ENCODE data around the gene ARL6IP1.
A peak's percentile ranks its signal among the peaks of the same experiment; 100 is the strongest.

The ARL6IP1 gene

DNA sequence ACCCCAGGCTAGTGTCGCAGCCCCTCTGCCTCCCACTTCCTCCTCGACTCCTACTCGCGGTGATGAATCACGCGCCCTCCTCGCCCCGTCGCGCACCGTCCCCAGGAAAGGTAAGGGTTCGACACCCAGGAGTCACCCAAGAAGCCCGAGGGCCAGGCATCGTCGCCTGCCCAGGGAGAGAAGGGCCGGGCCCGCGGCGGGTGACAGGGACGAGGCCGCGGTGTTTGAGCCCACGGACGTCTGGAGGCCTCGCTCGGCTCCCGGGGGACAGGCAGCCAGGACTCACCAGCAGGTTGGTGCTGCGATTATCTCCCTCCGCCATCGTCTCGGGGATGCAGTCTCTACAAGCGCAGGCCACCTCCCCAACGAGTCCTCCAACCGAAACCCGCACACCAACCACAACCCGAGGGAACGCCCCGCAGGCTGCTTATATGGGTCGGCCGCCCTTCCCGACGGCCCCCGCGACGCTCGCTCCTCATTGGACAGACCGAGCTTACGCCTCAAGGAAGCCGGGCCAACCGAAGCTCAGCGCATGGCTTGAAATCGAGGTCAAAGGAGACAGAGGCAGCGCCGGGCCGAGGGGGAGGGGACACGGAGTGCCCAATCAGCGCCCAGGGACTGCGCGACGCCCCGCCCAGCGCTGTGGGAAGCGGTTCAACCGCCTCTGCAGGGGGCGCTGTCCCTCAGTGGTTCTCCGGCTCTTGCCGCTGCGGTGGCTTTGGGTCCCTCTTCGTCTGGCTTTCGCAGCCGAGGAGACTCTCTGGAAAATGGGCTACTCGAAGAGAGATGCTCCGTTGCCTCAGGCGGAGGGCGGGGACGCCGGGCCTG, at the start of gene ARL6IP1:
ARL6IP1 (minus strand) TSS at position 405 of the 828 bp plus-strand sequence; CDS start at position 322, 83 bp downstream.
- DNase-seq (ENCODE audit: low spot score), result peak; percentile 99

DNA sequence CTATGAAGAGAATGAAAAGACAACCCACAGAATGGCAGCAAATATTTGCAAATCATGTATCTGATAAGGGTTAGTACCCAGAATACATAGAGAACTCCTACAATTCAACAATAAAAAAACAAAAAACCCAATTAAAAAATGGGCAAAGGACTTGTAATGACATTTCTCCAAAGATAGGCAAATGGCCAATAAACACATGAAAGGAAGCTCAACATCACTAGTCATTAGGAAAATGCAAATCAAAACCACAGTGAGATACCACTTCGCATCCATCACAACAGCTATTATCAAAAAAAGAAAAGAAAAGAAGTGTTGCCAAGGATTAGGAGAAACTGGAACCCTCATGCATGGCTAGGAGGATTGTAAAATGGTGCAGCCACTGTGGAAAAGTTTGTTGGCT, 45.1 kb upstream of the ARL6IP1 start:
- no peak for DNase-seq (ENCODE audit: low spot score)

DNA sequence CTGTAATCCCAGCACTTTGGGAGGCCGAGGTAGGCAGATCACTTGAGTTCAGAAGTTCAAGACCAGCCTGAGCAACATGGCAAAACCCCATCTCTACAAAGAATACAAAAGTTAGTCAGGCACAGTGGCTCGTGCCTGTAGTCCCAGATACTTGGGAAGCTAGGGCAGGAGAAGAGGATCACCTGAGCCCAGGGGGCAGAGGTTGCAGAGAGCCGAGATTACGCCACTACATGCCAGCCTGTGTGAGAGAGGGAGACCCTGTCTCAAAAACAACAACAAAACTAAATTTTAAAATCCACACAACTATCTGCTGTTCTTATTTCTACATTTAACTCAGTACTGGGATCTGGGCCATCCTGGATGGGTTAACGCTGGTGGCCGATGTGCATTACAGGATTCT, 41.2 kb upstream of the ARL6IP1 start:
- no peak for DNase-seq (ENCODE audit: low spot score)

DNA sequence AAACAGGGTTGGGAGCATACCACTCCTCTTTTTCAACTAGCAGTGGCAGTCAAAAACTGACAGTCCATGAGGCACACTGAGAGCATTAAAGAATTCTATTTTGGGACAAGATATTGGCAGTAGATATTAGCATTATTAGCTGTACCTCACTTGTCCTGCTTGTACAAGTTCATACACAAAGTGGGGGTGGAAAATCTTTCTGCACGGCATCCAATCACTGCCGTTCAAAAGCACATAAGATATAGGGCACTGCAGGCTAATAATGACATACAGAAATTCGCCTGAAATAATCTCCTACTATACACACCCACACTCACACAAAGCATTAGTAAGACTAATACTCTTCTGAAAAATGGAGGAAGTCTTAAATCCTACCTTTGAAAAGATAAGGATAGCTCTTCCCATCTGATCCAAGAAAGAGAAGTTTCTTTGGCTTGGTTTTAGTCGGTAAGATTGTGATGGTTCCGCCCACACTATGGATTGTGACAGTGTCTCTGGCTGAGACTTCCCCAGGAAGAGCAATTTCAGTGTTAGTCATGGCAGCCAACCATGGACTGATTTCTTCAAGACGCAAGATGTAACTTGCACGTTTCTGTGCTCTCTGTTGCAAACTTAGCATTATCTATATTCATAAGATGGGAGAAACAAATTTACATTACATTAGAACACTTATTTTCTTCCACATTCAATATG, 40.6 kb upstream of the ARL6IP1 start:
- DNase-seq (ENCODE audit: low spot score), result no peak

DNA sequence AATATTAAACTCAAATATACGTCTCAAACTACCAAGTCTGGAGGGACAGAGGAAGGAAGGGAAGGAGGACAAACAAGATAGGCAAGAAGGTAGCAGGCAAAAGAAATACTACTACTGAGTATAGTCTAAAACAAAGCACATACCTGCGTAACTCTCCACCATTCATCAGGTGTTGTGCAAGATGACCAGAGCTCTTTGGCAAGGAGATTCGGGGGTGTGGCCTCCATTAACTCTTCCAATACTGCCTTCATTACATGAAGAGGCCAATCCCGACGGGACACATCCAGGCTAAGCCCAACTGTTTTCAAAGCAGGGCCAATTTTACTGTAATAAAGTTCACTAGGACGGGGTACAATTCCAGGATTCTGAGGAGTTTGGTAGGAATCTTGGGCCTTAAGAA, 38.2 kb upstream of the ARL6IP1 start:
- no peak for DNase-seq (ENCODE audit: low spot score)

DNA sequence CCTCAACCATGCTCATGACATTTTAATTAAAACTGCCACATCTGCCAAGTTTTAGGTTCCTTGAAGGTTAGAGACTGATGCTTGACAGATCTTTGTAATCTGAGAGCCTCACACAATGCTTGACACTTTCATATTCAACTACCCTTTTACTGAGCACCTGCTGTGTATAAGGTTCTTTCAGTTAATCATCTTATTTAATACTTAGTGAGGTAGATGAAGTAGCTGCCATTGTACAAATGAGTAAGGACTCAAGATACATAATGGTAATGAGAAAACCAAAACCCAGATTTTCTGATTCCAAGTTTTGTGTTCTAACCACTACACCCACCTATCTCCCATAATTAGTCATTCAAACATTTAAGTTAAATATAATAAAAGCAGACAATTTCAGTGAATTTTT, 35.4 kb upstream of the ARL6IP1 start:
- DNase-seq (ENCODE audit: low spot score), result peak; percentile 8

DNA sequence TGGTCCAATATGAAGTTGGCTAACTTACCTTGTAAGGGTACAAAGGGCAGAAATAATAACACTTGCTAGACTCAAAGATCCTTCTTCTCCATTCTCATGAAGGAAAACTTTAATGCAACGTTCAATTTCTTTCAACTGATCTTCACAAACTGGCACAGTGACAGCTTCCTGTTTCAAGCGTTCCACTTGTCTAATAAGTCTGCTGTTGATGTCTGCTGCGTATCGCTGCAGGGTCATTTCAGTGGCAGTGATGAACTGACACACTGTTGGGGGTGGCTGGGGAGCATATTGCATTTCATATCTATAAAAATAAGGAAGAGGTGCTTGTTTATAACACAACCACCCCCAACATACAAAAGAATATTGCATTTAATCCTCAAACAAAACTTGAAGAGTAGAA, 33.5 kb upstream of the ARL6IP1 start:
- no peak for DNase-seq (ENCODE audit: low spot score)

DNA sequence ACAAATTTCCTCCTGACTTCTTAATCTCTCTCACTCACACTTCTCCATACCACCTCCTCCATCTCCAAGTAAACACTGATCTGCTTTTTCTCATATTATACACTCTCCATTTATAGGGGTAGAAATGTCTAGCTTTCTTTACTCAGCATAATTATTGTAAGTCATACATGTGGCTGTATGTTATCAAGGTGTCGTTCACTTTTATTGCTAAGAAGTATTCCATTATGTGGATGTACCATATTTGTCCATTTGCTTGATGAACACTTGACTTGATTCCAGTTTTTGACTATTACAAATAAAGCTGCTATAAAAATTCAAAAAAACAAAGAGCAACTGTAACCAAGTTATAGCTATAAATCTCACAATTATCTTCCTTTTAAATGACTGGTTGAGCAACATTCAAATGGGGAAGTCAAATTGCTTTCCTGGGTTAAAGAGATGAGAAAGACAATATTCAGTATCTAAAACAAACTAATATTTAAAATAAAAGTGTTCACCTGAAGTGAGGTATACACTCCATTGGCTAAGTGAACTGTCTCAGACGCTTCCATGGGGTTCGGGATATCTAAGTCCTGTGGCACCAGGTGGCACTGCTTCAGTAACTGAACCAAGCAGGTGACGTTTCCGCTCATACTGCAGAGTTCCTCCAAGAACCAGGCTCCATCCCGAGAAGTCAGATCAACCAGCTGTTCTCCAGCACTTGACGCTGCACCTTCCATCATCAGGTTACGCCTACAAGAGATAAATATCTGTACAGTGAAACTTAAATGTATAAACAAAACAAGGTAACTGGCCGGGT, 32.6 kb upstream of the ARL6IP1 start:
- DNase-seq (ENCODE audit: low spot score), result no peak

DNA sequence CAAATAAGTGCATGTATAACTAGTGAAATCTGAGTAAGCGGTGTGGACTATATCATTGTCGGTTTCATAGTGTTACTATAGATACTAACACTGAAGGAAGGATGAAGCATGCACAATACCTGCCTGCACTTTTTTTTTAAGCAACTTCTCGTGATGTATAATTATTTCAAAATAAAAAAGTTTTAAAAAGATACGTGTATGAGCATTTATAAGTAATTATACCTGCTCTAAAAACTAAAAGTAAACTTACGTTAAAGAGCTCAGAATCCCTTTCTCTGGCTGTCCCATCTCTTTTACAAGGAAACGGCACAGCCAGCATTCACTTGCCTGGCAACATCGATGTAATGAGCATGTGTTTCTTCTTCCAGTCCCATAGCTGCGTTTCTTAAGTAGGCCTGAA, 31.3 kb upstream of the ARL6IP1 start:
- DNase-seq (ENCODE audit: low spot score), result no peak

DNA sequence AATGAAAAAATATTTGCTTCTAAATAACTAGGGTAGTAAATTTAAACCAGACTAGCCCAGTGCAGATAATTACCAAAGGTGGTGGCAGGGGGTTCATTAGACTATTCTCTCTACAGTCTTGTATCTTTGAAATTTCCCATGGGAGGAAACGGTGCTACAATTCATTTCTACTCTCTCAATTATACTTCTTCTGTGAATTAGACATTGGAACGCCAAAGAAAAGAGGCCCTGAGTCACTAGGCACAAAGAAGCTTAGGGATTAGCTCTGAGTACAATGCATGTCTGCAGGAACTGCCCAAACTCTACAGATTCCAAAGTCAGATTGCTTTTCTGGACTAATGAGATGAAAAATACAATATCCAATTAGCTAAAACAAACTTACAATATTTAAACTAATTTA, 30.7 kb upstream of the ARL6IP1 start:
- DNase-seq (ENCODE audit: low spot score), result no peak

DNA sequence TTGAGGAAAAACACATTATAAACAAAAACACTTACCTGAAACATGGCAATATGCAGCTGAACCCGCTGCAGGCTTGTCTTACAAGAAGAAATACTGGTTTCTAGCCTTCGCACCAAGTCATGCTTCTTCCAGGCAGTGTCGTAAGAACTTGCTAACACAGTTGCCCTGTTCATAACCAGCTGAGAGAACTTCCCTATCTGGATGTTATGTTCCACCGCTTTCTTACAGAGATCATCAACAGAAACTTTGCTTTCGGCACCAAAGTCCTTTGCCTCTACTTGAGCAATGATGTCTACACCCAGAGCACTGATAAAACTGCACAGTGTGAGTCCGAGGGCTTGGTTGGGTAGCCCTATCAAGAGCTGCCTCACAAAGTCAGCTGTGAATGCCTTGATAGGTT, 27.9 kb upstream of the ARL6IP1 start:
- no peak for DNase-seq (ENCODE audit: low spot score)

DNA sequence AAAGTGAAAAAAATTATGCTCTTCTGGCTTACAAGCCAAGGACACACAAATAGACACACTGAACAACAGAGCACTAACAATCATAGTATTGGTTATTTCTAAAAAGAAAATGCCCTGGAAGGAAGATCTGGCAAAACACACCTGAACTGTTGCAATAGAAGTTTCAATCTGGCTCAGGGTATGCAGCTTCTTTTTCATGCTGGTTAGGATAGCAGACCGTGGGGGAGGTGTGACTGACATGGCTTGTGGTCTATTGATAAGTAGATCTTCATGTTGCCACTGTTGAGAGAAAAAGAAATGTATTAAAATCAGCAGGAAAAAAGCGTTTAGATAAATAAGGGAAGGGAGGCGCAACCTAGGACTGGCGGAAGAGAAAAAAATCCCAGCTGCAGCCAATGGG, 26.5 kb upstream of the ARL6IP1 start:
- no peak for DNase-seq (ENCODE audit: low spot score)

DNA sequence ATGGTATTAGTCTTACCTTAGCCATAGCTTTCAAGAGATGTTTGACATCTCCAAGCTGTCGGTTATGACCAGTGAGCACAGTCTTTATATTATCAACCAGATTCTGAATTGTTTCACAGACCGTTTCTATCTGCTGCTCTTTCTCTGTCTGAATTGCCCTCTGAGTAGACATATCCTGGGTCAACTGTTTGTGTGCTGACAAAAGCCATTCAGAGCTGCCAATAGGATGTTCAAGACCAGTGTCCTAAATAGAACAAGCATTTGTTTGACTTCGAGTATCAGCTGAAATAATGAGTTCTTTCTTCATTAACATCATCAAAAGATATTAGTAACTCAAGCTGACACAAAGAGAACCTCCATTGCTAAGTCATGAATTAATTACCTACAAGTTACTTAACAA, 14.9 kb upstream of the ARL6IP1 start:
- no peak for DNase-seq (ENCODE audit: low spot score)

DNA sequence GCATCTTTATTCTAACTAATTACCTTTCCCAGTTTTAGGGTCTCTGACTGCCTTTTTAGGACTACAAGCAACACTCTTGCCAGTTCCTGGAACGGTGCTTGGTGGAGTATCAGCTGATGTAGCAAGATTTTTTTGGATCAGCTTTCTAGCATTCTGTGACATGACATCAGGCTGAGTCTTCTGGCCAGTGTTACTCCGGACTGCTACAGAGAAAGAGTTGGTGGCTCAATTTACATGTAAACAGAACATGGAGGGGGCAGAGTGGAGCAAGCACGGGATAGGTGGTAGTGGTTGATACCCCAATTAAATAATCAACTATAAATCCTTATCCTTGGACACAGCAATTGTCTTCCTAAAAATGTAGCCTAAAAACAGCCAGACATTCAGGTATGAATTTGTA, 10.6 kb upstream of the ARL6IP1 start:
- no peak for DNase-seq (ENCODE audit: low spot score)

DNA sequence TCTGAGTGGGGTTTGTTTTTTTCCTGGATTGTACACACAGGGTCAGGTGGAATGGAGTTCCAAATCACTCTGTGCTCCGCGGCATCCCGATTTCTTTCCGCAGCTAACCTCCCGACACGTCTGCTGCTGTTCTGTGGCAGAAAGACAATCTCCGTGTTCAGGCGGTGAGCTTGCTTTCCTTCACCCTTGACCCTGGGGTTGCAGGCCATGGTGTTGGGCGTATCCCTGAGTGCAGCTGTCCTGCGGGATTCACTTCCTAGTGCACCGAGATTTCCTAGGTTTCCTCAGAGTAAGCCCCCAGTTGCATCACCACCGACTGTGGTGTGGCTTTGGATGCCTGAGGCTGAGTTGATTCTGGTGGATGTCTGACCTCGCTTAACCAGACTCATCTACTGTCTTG, 7.8 kb upstream of the ARL6IP1 start:
- no peak for DNase-seq (ENCODE audit: low spot score)

DNA sequence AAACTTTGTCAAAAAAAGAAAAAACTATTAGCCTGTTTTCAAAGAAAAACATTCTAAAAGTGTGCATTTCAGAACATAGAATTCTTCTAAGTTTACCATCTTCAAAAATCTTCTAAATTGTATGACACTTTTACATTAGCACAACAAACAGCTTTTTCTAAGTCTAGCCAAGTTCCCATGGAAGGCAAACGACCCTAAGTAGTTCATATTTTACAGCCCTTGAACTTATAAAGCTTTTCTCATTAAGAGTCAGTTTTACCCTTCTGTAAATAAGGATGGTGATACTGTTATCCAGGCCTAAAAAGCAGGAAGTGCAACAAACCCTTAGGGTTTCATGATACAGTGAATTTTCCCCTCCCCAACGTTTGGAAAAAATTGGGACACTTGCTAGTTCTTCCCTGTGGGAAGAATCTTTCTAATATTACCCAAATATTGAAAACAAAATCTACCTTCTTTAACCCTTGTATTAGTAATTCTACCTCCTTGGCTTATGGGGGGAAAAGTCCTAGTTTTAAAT, 4.0 kb upstream of the ARL6IP1 start:
- DNase-seq (ENCODE audit: low spot score), result no peak

DNA sequence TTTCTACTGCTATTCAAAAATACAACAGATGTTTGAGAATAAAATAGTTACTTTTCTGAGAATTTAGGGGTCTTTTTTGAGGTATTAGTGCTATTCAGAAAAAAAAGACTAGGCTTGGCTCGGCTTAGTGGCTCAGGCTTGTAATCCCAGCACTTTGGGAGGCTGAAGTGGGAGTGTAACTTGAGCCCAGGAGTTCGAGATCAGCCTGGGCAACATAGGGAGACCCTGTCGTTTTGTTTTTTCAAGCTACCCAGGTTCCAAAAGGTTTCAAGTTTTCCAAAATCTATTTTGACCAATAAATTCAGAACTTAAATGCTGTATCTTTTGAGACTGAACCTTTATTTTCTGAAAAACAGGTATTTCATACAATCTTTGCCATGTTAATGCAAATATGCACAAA, 3.2 kb upstream of the ARL6IP1 start:
- no peak for DNase-seq (ENCODE audit: low spot score)

DNA sequence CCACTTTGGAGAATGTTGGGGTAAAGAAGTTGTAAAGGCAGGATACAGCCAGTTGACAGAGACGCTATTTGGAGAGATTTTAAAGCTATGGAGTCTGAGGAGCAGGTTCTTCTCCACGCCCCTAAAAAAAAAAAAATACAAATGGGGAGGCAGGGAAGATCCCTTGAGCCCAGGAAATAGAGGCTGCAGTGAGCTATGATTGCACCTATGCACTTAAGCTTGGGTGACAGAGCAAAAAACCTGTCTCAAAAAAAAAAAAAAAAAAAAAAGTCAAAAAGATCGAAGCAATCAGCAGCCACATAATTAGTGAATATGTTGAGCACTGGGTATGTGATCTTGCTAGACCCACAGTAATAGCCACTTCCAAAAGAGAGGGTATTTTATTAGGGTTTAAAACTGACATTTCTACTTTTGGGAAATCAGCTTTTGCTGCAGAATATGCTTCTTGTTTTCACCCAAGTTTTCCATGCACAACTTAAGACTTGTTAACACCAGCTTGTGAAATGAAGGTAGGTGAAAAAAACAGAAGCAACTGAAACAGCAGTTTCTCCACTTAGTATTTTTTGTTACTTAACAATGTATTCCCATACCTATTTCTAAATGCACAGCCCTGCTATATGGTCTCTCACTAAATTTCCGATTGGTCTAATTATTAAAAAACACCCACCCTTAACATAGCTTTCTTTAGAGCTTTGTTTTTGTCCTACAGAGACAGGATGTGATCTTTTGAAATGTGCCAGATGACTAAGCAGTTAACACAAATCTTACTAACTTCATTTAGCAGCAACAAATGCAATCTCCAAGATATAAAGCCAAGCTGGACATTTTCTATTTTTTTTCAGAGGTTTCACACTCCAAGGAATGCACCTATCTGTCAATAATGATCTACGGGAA, 2.5 kb upstream of the ARL6IP1 start:
- DNase-seq (ENCODE audit: low spot score), result peak; percentile 50

DNA sequence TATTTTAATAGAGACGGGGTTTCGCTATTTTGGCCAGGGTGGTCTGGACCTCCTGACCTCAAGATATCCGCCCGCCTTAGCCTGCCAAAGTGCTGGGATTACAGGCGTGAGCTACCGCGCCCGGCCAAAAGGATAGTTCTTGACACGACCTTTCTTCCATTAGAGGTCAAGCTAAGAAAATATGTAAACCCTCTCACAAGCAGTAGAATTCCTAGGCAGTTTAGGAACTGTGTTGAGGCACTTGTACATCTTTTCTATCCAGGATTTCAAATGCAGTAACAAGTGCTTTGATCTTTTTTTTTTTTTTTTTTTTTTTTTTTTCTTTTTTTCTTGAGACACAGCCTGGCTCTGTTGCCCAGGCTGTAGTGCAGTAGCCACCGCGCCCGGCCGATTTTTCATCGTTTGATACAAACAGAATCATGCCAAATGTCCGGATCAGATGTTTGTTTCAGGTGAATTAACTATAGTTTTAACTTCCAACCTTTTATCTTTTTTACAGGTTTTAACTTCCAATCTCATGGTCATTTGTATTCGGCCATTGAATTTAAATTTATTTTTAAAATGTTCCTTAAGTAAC, 1.5 kb upstream of the ARL6IP1 start:
- no peak for DNase-seq (ENCODE audit: low spot score)

DNA sequence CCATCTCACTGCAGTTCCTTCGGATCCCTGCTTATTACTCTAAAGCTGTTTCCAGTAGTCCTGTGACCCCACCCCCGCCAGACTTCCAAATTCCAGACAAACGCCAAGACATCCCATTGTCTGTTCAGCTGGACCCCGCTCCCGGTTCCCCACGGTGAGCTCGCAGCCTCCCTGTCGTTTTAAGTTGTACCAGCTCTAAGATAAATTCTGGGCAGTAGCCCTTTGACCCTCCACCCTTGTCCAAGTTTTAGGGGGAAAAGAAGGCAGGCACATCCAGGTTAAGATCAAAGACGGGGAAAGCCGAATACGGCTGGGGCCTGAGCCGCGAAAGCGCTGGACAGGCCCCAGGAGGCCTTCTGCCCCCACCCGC, 589 bp downstream of the ARL6IP1 start:
- no peak for DNase-seq (ENCODE audit: low spot score)

DNA sequence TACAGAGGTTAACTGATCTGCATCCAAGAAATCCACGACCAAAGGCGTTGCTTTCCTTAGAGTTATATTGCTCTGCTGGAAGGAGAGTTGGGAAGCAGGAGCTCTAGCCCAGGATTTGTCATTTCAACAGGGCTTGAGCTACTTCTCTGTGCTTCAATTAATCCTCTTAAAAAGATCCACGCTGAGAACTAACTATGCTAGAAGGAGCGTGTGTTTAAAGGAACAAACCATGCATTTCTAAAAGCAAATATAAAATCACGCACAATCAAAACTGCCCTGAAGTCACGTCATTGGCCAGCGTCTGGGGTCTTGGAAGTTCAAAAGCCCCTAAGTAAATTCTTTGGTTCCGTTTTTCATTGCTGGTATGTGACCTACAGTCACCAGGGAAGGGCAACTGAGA, 1.1 kb downstream of the ARL6IP1 start:
- no peak for DNase-seq (ENCODE audit: low spot score)
